Measurements from ENCODE around the gene ACTR10. TPM values are rescaled to one million over a fixed set of nuclear protein-coding genes. Genes with fewer than 3 reads are reported as not detected.
A peak's percentile ranks its signal among the peaks of the same experiment; 100 is the strongest.

ACTR10 gene
- total RNA-seq: 36.5 and 40.5 TPM in 2 replicates

DNA sequence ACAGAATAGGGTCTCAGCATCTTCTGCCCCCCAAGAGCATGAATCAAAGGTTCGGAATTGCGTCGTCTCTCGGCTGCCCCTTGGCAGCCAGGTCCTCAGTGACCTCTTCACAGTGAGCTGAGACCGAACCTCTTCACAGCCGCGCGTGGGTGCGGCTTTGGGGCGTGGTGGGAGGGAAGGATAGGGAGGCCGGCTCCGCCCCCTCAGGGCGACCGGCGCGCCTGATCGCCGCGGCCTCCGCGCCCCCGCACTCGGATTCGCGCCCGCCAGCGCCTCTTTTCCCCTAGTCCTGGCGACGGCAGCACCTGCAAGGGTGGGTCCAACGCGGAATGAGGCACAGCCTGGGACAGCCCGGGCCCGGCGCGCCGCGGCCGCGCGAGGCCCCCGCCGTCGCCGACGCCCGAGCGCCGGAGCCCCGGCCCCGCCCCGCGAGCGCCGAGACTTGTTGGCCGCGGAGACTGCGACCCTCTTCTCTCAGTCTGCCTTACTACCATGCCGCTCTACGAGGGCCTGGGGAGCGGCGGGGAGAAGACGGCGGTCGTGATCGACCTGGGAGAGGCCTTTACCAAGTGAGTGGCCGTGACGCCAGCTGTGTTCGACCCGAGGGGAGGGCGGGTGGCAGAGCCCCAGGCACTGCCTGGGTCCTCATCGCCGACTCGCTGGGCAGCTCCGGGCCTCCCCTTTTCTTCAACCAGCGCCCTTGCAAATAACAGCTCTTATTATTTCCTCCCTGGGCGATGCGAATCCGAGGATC is at the start of gene ACTR10:
Gene ACTR10 (plus strand): TSS at position 424 of the 754 bp plus-strand sequence. CDS start 69 bp downstream, at position 493.
- Mint-ChIP-seq H3K27me3 (no peaks in the 10 kb centered on the region), H3K9me3 (no peaks in the 10 kb centered on the region), H3K27ac (peak within 1 kb of the TSS; percentile 93), H3K4me1 (peaks cover 28% of the 10 kb centered on the region), H3K4me3 (peak within 1 kb of the TSS; percentile 94), H3K36me3 (ENCODE audit: low read depth) (peaks cover 19% of the 10 kb centered on the region)
- ATAC-seq (ENCODE audit: low read depth) (peak; percentile 88), DNase-seq (peak; percentile 93)
- ChIA-PET CTCF (no interaction called here), POLR2A (interaction anchor here (0.6 to 2.7 kb wide), 7 partner anchors 8 to 217 kb away, joined by 3 to 25 read pairs (median 3); partner anchors contain the start of genes ARID4A and PSMA3)
- intact Hi-C loops (cut with micrococcal nuclease): loop anchor here (1.0 to 10.0 kb wide), 9 partner anchors 39 to 1284 kb away; partner anchors contain the start of genes AP5M1, ARID4A, ARMH4 and DAAM1
- TF ChIP-seq CTCF (IDR thresholded peaks at IDR 0.05): no peak

- no peak for ATAC-seq (ENCODE audit: low read depth)
- Mint-ChIP-seq H3K27ac (no peak overlapping the region), H3K36me3 (ENCODE audit: low read depth) (no peaks in the 10 kb centered on the region), H3K27me3 (peaks cover 42% of the 10 kb centered on the region), H3K9me3 (no peaks in the 10 kb centered on the region), H3K4me3 (no peak overlapping the region), H3K4me1 (peaks cover 14% of the 10 kb centered on the region)
- TF ChIP-seq CTCF (IDR thresholded peaks at IDR 0.05): no peak
- DNase-seq: no peak
- ChIA-PET POLR2A (interaction anchor here (0.7 kb wide), 1 partner anchor 89 kb away, joined by 3 read pairs; no protein-coding TSS in a partner anchor), CTCF (no interaction called here)
- intact Hi-C loops (cut with micrococcal nuclease): no loop called here
These were observed 49.6 kb upstream of the ACTR10 start for GRCh38 chr14:58150243-58150805.

DNA sequence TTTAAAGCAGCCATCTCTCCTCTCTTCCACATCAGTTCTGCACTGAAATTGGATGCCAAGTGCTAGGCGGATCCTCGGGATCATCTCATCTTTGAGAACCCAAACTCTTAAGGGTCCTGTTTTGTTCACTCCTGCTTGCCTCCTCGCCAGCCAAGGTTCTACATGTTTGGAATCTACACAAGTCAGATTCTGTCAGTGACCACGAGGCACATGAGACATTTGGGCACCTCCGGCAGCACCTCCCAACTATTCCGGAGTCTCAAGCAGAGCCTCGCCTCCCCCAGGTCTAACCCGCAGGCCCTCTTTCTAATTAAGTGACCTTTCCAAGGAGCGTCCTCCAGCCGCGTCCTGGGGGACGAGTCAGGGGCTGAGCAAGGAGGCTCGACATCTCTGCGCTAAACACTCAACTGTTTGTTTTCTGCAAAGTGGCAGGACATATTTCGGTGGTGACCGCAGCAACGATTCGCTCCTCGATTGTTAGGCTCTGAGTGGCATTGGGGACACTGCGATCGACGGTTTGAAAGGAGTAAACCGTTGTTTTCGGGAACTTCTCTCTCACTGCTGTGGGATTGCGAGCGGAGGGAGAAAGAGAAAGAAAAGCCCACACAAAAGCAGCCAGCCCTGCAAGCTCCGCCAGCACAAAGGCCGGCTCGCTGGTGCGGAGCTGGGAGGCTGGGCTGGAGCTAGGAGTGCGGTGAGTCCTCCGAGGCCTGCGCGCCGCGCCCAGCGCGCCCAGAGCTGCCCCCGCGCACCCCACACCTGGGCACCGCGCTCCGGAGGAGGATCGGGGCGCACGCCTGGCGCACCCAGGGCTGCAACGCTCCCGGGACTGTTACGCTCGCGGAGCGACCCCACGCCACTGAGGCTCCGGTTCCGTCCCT is 48.6 kb upstream of the ACTR10 start:
- H3K36me3 Mint-ChIP-seq (ENCODE audit: low read depth): no peaks in the 10 kb centered on the region
- intact Hi-C loops (cut with micrococcal nuclease): loop anchor here (1.0 kb wide), 1 partner anchor 49 kb away; the partner anchor contains the start of gene ACTR10
- peak; percentile 40 for ATAC-seq (ENCODE audit: low read depth)
- H3K27me3 Mint-ChIP-seq: peaks cover 41% of the 10 kb centered on the region
- H3K9me3 Mint-ChIP-seq: no peaks in the 10 kb centered on the region
- DNase-seq: peak; percentile 37
- H3K4me3 Mint-ChIP-seq: peak overlapping the region; percentile 79
- ChIA-PET POLR2A (interaction anchor here (0.6 kb wide), 1 partner anchor 827 kb away, joined by 9 read pairs; no protein-coding TSS in a partner anchor), CTCF (no interaction called here)
- no peak overlapping the region for H3K27ac Mint-ChIP-seq
- peaks cover 14% of the 10 kb centered on the region for H3K4me1 Mint-ChIP-seq
- TF ChIP-seq CTCF (IDR thresholded peaks at IDR 0.05): no peak

GRCh38 chr14:58152014-58152857 is 47.7 kb upstream of the ACTR10 start, which contains the start of gene ARMH4:
TSS of gene ARMH4 (minus strand) at chr14:58152213. CDS start at chr14:58139358, 12,855 bp downstream.
- H3K27me3 Mint-ChIP-seq: peaks cover 40% of the 10 kb centered on the region
- TF ChIP-seq CTCF (IDR thresholded peaks at IDR 0.05): no peak
- ATAC-seq (ENCODE audit: low read depth) (peak; percentile 99), DNase-seq (peak; percentile 60)
- ChIA-PET CTCF (no interaction called here), POLR2A (interaction anchor here (0.6 kb wide), 1 partner anchor 827 kb away, joined by 9 read pairs; no protein-coding TSS in a partner anchor)
- H3K4me1 Mint-ChIP-seq: peaks cover 14% of the 10 kb centered on the region
- H3K9me3 Mint-ChIP-seq: no peaks in the 10 kb centered on the region
- H3K36me3 Mint-ChIP-seq (ENCODE audit: low read depth): no peaks in the 10 kb centered on the region
- intact Hi-C loops (cut with micrococcal nuclease): loop anchor here (1.0 kb wide), 1 partner anchor 48 kb away; the partner anchor contains the start of gene ACTR10
- H3K27ac Mint-ChIP-seq: no peak within 1 kb of the TSS
- peak within 1 kb of the TSS; percentile 79 for H3K4me3 Mint-ChIP-seq

All from activated B cell treated with CpG ODN at 0.5 μM for 24 hours (primary cell).